Mesendoderm (in vitro differentiated cells): Measurements from ENCODE around the gene FAM53B.

Source experiments
- DNase-seq: peaks from one replicate; pipeline ENCODE4 v3.0.0; 2013
- H2AK5ac ChIP-seq: 2 replicates; pipeline ENCODE4 v1.6.1; 2013; ENCODE audit warnings: low read length, inconsistent platforms
- H2BK120ac ChIP-seq: 2 replicates; pipeline ENCODE4 v1.6.1; 2013; ENCODE audit warnings: low read depth, mild to moderate bottlenecking, low read length, moderate library complexity, mixed read lengths
- H2BK15ac ChIP-seq: replicated peaks from 2 replicates; pipeline ENCODE4 v1.6.1; 2013; ENCODE audit warnings: low read depth, mild to moderate bottlenecking, moderate library complexity
- H2BK5ac ChIP-seq: 2 replicates; pipeline ENCODE4 v1.6.1; 2013; ENCODE audit warnings: low read length, inconsistent platforms
- H3K18ac ChIP-seq: 2 replicates; pipeline ENCODE4 v1.6.1; 2013; ENCODE audit warnings: mild to moderate bottlenecking, low read length, mixed read lengths
- H3K23ac ChIP-seq: one replicate; pipeline ENCODE4 v1.6.1; 2013; ENCODE audit warnings: low read length
- H3K27ac ChIP-seq: 2 replicates; pipeline ENCODE4 v1.5.1; 2013; ENCODE audit warnings: low read depth, mild to moderate bottlenecking, inconsistent platforms, low read length, moderate library complexity
- H3K27me3 ChIP-seq: 2 replicates; pipeline ENCODE4 v1.6.1; 2013; ENCODE audit warnings: low read length, control low read depth, mild to moderate bottlenecking, inconsistent platforms; ENCODE audit not compliant: insufficient read depth, poor library complexity
- H3K36me3 ChIP-seq: 2 replicates; pipeline ENCODE4 v1.6.1; 2013; ENCODE audit warnings: low read length, inconsistent platforms; ENCODE audit not compliant: control insufficient read depth, insufficient read depth
- H3K4ac ChIP-seq: one replicate; pipeline ENCODE4 v1.6.1; 2013; ENCODE audit warnings: low read depth, mild to moderate bottlenecking, low read length, moderate library complexity
- H3K4me1 ChIP-seq: 2 replicates; pipeline ENCODE4 v1.6.1; 2013; ENCODE audit warnings: low read depth, low read length, inconsistent platforms; ENCODE audit not compliant: control insufficient read depth
- H3K4me2 ChIP-seq: 2 replicates; pipeline ENCODE4 v1.6.1; 2013; ENCODE audit warnings: low read length
- H3K4me3 ChIP-seq: 2 replicates; pipeline ENCODE4 v1.5.1; 2013; ENCODE audit warnings: mild to moderate bottlenecking, low read length
- H3K56ac ChIP-seq: one replicate; pipeline ENCODE4 v1.6.1; 2013; ENCODE audit warnings: low read length
- H3K79me1 ChIP-seq: 2 replicates; pipeline ENCODE4 v1.6.1; 2013; ENCODE audit warnings: low read length, inconsistent platforms
- H3K79me2 ChIP-seq: 2 replicates; pipeline ENCODE4 v1.6.1; 2013; ENCODE audit warnings: mild to moderate bottlenecking, low read length; ENCODE audit not compliant: control insufficient read depth, insufficient read depth
- H3K9ac ChIP-seq: 2 replicates; pipeline ENCODE4 v1.6.1; 2013; ENCODE audit warnings: low read length, inconsistent platforms
- H4K5ac ChIP-seq: one replicate; pipeline ENCODE4 v1.6.1; 2013; ENCODE audit warnings: low read length
- H4K8ac ChIP-seq: one replicate; pipeline ENCODE4 v1.6.1; 2013; ENCODE audit warnings: low read depth, mild to moderate bottlenecking, control low read depth, low read length, moderate library complexity
- WGBS: extraction: QIAGEN DNeasy Blood & Tissue Kit; methylation state at CpG from one replicate; pipeline ENCODE4 v1.1.7; 2013; ENCODE audit warnings: low lambda C conversion rate, missing lambda C conversion rate; ENCODE audit not compliant: insufficient coverage; ENCODE audit errors: extremely low coverage; 5-methylcytosine and 5-hydroxymethylcytosine counted together

The FAM53B gene

DNA sequence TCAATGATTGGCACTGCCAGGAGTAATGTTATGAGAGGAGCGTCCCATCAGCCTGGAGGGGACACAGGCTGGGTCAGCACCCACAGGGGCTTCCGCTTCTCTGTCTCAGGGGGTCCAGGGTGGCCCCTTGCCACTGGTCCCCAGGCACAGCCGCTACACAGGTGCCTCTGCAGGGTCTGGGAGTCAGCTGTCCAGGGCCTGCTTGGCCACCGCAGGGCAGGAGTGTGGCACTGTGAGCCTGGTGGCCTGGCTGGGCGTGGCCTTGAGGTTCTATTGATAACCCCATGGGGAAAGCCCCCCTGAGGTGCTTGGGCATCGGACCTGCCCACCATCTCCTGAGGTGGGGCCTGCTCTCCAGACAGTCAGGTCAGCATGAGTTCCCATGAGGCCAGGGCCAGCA, 146.0 kb downstream of the FAM53B start:
- H4K8ac ChIP-seq = no peak overlapping the region
- H4K5ac ChIP-seq = no peak overlapping the region
- no peak overlapping the region for H3K4me3 ChIP-seq
- H3K9ac ChIP-seq = no peak overlapping the region
- no peak overlapping the region for H2BK15ac ChIP-seq
- no peaks in the 10 kb centered on the region for H3K27me3 ChIP-seq
- H3K4me2 ChIP-seq = no peak overlapping the region
- no peaks in the 10 kb centered on the region for H3K79me1 ChIP-seq
- WGBS = no CpG with 5 or more reads among the region's 6 CpGs
- H2BK5ac ChIP-seq = no peak overlapping the region
- H3K4me1 ChIP-seq = no peaks in the 10 kb centered on the region
- H3K79me2 ChIP-seq = no peaks in the 10 kb centered on the region
- no peak overlapping the region for H3K56ac ChIP-seq
- no peak overlapping the region for H3K4ac ChIP-seq
- no peak overlapping the region for H3K18ac ChIP-seq
- H3K23ac ChIP-seq = no peak overlapping the region
- no peak overlapping the region for H2AK5ac ChIP-seq
- DNase-seq = no peak
- H3K27ac ChIP-seq = no peak overlapping the region
- no peak overlapping the region for H2BK120ac ChIP-seq
- no peaks in the 10 kb centered on the region for H3K36me3 ChIP-seq

DNA sequence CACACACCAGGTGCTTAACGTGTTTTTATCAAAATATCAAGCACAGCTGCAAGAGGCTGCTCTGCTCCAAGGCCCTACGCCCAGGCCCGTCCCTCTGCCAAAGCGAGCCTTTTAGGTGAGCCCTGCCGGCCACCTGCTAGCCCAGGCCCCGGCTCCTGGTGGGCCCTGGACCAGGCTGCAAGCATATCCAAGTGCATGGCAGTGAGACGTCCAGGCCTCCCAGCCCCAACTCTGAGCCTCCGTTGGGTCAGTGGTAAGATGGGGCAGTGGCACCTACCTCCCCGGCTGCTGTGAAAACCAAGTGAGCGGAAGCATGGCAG, 146.4 kb downstream of the FAM53B start:
- H3K23ac ChIP-seq = no peak overlapping the region
- H3K4me3 ChIP-seq = no peak overlapping the region
- no peak overlapping the region for H2AK5ac ChIP-seq
- H3K79me2 ChIP-seq = no peaks in the 10 kb centered on the region
- no peak overlapping the region for H4K8ac ChIP-seq
- H2BK120ac ChIP-seq = no peak overlapping the region
- no peak for DNase-seq
- no peaks in the 10 kb centered on the region for H3K36me3 ChIP-seq
- no CpG with 5 or more reads among the region's 10 CpGs for WGBS
- H3K27ac ChIP-seq = no peak overlapping the region
- H3K56ac ChIP-seq = no peak overlapping the region
- no peak overlapping the region for H3K4me2 ChIP-seq
- H3K4me1 ChIP-seq = no peaks in the 10 kb centered on the region
- no peak overlapping the region for H3K9ac ChIP-seq
- no peak overlapping the region for H2BK15ac ChIP-seq
- H4K5ac ChIP-seq = no peak overlapping the region
- H3K27me3 ChIP-seq = no peaks in the 10 kb centered on the region
- no peaks in the 10 kb centered on the region for H3K79me1 ChIP-seq
- no peak overlapping the region for H3K18ac ChIP-seq
- H2BK5ac ChIP-seq = no peak overlapping the region
- H3K4ac ChIP-seq = no peak overlapping the region

DNA sequence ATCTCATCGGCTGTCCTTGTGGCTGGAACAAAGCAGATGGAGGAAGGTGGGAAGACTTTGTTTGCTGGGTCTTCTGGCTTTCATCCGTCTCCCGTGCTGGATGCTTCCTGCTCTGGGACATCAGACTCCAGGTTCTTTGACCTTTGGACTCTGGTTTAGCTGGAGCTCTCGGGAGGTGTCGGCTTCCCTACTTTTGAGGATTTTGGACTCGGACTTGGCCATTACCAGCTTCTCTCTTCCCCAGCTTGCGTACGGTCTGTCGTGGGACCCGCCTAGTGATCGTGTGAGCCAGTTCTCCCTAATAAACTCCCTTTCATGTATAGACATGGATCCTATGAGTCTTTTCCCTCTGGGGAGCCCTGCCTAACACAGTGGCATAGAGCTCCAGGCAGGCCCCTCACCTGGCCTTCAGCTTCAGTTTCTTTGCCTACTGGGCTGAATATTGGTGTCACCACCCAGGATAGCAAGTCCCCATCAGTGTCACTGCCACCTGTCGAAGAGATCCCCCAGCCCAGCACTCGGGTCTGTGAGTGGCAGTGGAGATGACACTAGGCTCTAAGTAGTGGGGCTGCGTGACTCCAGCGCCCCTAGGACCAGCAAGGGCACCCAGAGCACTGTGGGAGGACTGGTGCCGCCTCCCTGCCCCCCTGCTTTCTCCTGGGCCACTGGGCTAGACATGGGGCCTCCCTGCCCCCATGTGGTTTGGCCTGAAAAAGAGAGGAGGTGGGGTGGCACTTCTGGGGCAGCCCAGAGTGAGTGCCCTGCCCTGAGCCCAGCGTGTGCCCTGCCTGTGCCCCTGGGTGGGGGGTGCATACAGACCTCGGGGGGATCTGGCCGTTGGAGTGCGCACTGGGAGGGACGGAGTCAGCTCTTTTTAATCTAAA, 147.0 kb downstream of the FAM53B start:
- Histone ChIP-seq H3K27ac (no peak overlapping the region), H4K8ac (no peak overlapping the region), H3K4me2 (no peak overlapping the region), H2BK120ac (no peak overlapping the region), H3K79me2 (no peaks in the 10 kb centered on the region), H2BK5ac (no peak overlapping the region), H3K27me3 (no peaks in the 10 kb centered on the region), H3K18ac (no peak overlapping the region), H3K79me1 (no peaks in the 10 kb centered on the region), H3K4me3 (no peak overlapping the region), H3K56ac (no peak overlapping the region), H3K36me3 (no peaks in the 10 kb centered on the region), H4K5ac (no peak overlapping the region), H3K23ac (no peak overlapping the region), H2AK5ac (no peak overlapping the region), H3K4ac (no peak overlapping the region), H3K4me1 (no peaks in the 10 kb centered on the region), H3K9ac (no peak overlapping the region), H2BK15ac (no peak overlapping the region)
- no CpG with 5 or more reads among the region's 21 CpGs for WGBS
- DNase-seq = no peak

DNA sequence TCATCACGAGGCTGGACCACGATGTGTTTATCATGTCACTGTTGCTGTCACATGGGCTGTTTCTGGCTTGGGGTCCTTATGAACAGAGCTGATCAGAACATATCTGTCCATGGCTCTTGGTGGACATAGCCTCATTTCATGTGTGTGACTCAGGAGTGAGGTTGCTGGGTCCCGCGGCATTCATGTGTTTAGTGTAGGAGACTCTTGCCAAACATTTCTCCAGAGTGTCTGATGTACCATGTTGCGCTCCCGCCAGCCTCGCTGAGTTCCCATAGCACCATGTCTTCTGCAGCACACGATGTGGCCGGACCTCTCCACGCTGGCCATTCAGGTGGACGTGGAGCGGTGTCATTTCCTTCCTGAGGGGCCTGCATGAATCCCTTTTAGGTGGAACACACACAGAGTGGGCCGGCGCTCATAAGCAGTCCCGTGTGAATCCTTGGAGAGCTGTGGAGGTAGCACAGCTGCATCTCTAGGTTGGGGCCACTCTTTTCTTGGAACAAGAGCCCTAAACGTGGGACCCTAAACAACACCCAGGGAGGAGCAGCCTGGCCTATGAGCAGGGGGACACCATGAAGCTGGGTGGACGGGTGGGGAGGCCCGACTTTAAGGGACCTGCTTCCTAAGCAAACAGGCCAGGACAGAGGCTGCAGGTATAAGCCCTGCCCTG, 147.9 kb downstream of the FAM53B start:
- H3K23ac ChIP-seq = no peak overlapping the region
- no peaks in the 10 kb centered on the region for H3K27me3 ChIP-seq
- H3K79me1 ChIP-seq = no peaks in the 10 kb centered on the region
- H3K9ac ChIP-seq = no peak overlapping the region
- H3K79me2 ChIP-seq = no peaks in the 10 kb centered on the region
- H3K27ac ChIP-seq = no peak overlapping the region
- no peak overlapping the region for H2BK120ac ChIP-seq
- no peak overlapping the region for H3K56ac ChIP-seq
- H4K8ac ChIP-seq = no peak overlapping the region
- H3K18ac ChIP-seq = no peak overlapping the region
- H3K4ac ChIP-seq = no peak overlapping the region
- H2AK5ac ChIP-seq = no peak overlapping the region
- no peaks in the 10 kb centered on the region for H3K4me1 ChIP-seq
- H3K36me3 ChIP-seq = no peaks in the 10 kb centered on the region
- H4K5ac ChIP-seq = no peak overlapping the region
- no peak for DNase-seq
- H2BK5ac ChIP-seq = no peak overlapping the region
- no CpG with 5 or more reads among the region's 18 CpGs for WGBS
- H3K4me2 ChIP-seq = no peak overlapping the region
- H3K4me3 ChIP-seq = no peak overlapping the region
- no peak overlapping the region for H2BK15ac ChIP-seq

DNA sequence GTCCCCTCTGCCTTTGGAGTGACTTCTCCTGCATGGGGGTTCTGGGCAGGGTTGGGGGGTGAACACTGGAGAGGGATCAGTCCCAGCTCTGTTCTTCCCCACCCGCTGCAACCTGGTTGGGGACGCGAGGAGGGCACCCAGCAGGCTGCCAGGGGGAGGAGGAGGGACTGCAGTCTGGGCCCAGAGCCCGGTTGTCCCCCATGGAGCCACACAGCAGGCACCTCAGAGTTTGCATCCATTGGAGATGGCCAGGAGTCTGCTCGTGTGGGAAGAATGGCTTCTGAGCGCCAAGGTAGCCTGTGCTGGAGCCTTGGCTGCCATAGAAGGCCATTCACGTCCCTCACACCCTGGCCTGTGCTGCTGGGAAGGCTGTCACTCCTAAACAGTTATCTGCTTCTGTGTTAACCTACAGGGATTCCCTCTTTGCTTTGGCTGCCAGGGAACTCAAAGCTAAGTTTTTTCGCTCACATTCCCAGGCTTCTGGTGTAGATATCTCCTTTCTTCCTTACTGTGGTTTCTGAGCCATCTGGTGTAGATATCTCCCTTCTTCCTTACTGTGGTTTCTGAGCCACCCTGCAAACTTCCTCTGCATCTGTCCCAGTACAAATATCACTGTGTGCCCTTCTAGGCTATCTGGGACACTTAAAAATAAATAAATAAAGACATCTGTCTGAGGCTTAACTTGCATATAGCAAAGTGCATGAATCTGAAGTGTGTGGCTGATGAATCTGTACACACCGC, 148.9 kb downstream of the FAM53B start:
- no peaks in the 10 kb centered on the region for H3K4me1 ChIP-seq
- no peak overlapping the region for H2AK5ac ChIP-seq
- no peak overlapping the region for H3K18ac ChIP-seq
- H3K27me3 ChIP-seq = no peaks in the 10 kb centered on the region
- no peaks in the 10 kb centered on the region for H3K79me2 ChIP-seq
- no peak overlapping the region for H3K4ac ChIP-seq
- no peak overlapping the region for H2BK5ac ChIP-seq
- DNase-seq = no peak
- H4K8ac ChIP-seq = no peak overlapping the region
- no peak overlapping the region for H4K5ac ChIP-seq
- no peak overlapping the region for H2BK15ac ChIP-seq
- no peak overlapping the region for H3K23ac ChIP-seq
- WGBS = no CpG with 5 or more reads among the region's 9 CpGs
- no peak overlapping the region for H3K4me2 ChIP-seq
- no peak overlapping the region for H3K27ac ChIP-seq
- no peak overlapping the region for H3K4me3 ChIP-seq
- no peaks in the 10 kb centered on the region for H3K36me3 ChIP-seq
- no peak overlapping the region for H2BK120ac ChIP-seq
- no peak overlapping the region for H3K9ac ChIP-seq
- H3K79me1 ChIP-seq = no peaks in the 10 kb centered on the region
- no peak overlapping the region for H3K56ac ChIP-seq
